GM23338 (cell line): ENCODE results near the gene GPR176. TPM values are rescaled to one million over a fixed set of nuclear protein-coding genes. Genes with fewer than 3 reads are reported as not detected.

ENCODE experiments used
- ATAC-seq: fragments of 200-7000 bp; cut with Tn5 transposase; 3 replicates; pipeline ENCODE4 v1.9.1; 2020
- DNase-seq: peaks from one replicate; pipeline ENCODE4 v3.0.0-alpha.2; 2015; ENCODE audit warnings: low spot score
- H2AFZ ChIP-seq: fragments of 200-600 bp; sonication (generic); 2 replicates; pipeline ENCODE4 v1.8.0; 2016; ENCODE audit warnings: antibody characterized with exemption, mild to moderate bottlenecking, moderate library complexity
- H3F3A ChIP-seq: fragments of 200-600 bp; sonication (generic); replicated peaks from 2 replicates; pipeline ENCODE4 v1.8.0; 2017; ENCODE audit warnings: antibody characterized with exemption, mixed run types, low read depth
- H3K27ac ChIP-seq: fragments of 200-600 bp; sonication (generic); 2 replicates; pipeline ENCODE4 v1.6.1; 2016; ENCODE audit warnings: low read depth
- H3K27me3 ChIP-seq: fragments of 200-600 bp; sonication (generic); 2 replicates; pipeline ENCODE4 v1.8.0; 2016; ENCODE audit warnings: mild to moderate bottlenecking, mixed run types, moderate library complexity; ENCODE audit not compliant: insufficient read depth
- H3K36me3 ChIP-seq: fragments of 200-600 bp; sonication (generic); 2 replicates; pipeline ENCODE4 v1.8.0; 2016; ENCODE audit warnings: mild to moderate bottlenecking; ENCODE audit not compliant: insufficient read depth
- H3K4me1 ChIP-seq: fragments of 200-600 bp; sonication (generic); 2 replicates; pipeline ENCODE4 v1.8.0; 2016; ENCODE audit warnings: mild to moderate bottlenecking, moderate library complexity; ENCODE audit not compliant: insufficient read depth
- H3K4me2 ChIP-seq: fragments of 200-600 bp; sonication (generic); 2 replicates; pipeline ENCODE4 v1.7.1; 2017; ENCODE audit warnings: mixed run types
- H3K4me3 ChIP-seq: fragments of 200-600 bp; sonication (generic); 2 replicates; pipeline ENCODE4 v1.6.1; 2016; ENCODE audit warnings: mixed run types
- H3K79me2 ChIP-seq: fragments of 200-600 bp; sonication (generic); replicated peaks from 2 replicates; pipeline ENCODE4 v1.8.0; 2017; ENCODE audit warnings: mild to moderate bottlenecking; ENCODE audit not compliant: insufficient read depth
- H3K9me2 ChIP-seq: fragments of 200-600 bp; sonication (generic); 2 replicates; pipeline ENCODE4 v1.8.0; 2017; ENCODE audit not compliant: insufficient read depth
- H4K20me1 ChIP-seq: fragments of 200-600 bp; sonication (generic); replicated peaks from 2 replicates; pipeline ENCODE4 v1.8.0; 2017; ENCODE audit warnings: mild to moderate bottlenecking; ENCODE audit not compliant: insufficient read depth
- H3K27ac Mint-ChIP-seq: 2 replicates; pipeline ENCODE4 v1.8.0; 2020; ENCODE audit warnings: inconsistent platforms, mild to moderate bottlenecking, moderate library complexity, mixed read lengths
- H3K27me3 Mint-ChIP-seq: 3 replicates; pipeline ENCODE4 v1.8.0; 2022; ENCODE audit warnings: low read depth, mild to moderate bottlenecking, moderate library complexity, mixed read lengths, inconsistent platforms; ENCODE audit not compliant: insufficient read depth, poor library complexity
- H3K36me3 Mint-ChIP-seq: 3 replicates; pipeline ENCODE4 v1.8.0; 2021; ENCODE audit warnings: low read depth, mild to moderate bottlenecking, inconsistent platforms, moderate library complexity, mixed read lengths
- H3K4me1 Mint-ChIP-seq: 3 replicates; pipeline ENCODE4 v1.8.0; 2020; ENCODE audit warnings: mild to moderate bottlenecking, inconsistent platforms, mixed read lengths
- H3K4me3 Mint-ChIP-seq: 3 replicates; pipeline ENCODE4 v1.8.0; 2021; ENCODE audit warnings: moderate library complexity, mild to moderate bottlenecking, inconsistent platforms, mixed read lengths
- H3K9me3 Mint-ChIP-seq: 3 replicates; pipeline ENCODE4 v1.8.0; 2020; ENCODE audit warnings: moderate library complexity, mild to moderate bottlenecking, inconsistent platforms, mixed read lengths
- CREB1 ChIP-seq: fragments of 250-450 bp; sonication (Bioruptor Pico); IDR thresholded peaks from 2 replicates; pipeline ENCODE4 v1.5.0; 2020; ENCODE audit warnings: low read depth, mild to moderate bottlenecking, moderate library complexity
- NANOG ChIP-seq: IDR thresholded peaks from 2 replicates; pipeline ENCODE4 v1.6.1; 2016; ENCODE audit warnings: antibody characterized with exemption, borderline replicate concordance
- POLR2AphosphoS5 ChIP-seq: IDR thresholded peaks from 2 replicates; pipeline ENCODE4 v1.6.1; 2016; ENCODE audit warnings: antibody characterized with exemption, low read depth
- polyA plus RNA-seq: library from polyadenylated mRNA; unstranded; fragments of >200 nt; fragmentation: Nextera tagmentation; extraction: Ambion mirVana; gene quantifications from 2 replicates; pipeline ENCODE4 v1.2.1, GENCODE V29; 2016
- total RNA-seq: library from RNA; depleted of rRNA; stranded (reverse); fragments of >200 nt; shearing (Covaris generic); gene quantifications from 2 replicates; pipeline ENCODE4 v1.2.3, GENCODE V29; 2014
- TF ChIP-seq, protein P1 (sequence below), 2 experiments: fragments of 200-600 bp in 1 of 2; sonication (generic) in 1 of 2; conservative IDR thresholded peaks; 2 replicates each; pipeline versions ENCODE4 v1.5.1 to v1.6.1; 2016 to 2017; ENCODE audit warnings: antibody characterized with exemption in 2 of 2, low read depth in 2 of 2, mild to moderate bottlenecking in 2 of 2, moderate library complexity in 1 of 2
- TF ChIP-seq, protein P2 (sequence below): IDR thresholded peaks from 2 replicates; pipeline ENCODE4 v1.6.1; 2016; ENCODE audit warnings: antibody characterized with exemption
- TF ChIP-seq, protein P3 (sequence below): IDR thresholded peaks from one replicate; pipeline ENCODE4 v1.6.1; 2018; ENCODE audit warnings: antibody characterized with exemption; ENCODE audit not compliant: unreplicated experiment

Gene GPR176
- total and polyA plus RNA-seq, 2 experiments from 2014 or later, result 60.0 to 248 TPM

DNA sequence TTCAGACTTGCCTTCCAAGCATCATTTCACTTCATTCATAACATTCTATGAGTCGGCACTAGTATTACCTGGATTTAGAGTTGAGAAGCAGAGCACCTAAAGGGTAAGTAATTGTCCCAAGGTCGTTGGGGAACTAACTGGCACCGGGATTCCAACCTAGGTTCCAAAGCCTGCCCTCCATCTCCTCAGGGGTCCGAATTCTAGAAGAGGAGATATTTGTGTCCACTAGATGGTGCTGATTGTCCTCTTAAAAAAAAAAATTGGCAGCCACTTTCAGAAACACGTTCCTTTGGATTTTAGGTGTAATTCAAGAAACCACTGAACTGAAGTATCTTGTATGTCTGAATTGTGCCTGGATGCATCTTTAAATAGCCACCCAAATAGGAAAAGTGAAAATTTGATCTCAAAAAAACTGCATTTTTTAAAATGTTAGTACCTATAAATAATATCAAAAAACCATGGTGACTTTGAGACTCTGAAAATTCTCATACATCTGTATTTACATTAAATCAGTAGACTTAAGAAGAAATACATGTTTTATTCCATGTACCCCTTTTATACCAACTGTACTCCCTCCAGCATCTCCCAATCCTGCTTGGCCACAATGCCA, 133.5 kb downstream of the GPR176 start:
- no peak overlapping the region for H3K4me3 Mint-ChIP-seq
- peak overlapping the region; percentile 47; the same call in 1 of the 2 replicates for H3K27ac ChIP-seq
- H3K27me3 Mint-ChIP-seq, result peaks cover 2% of the 10 kb centered on the region
- H3K9me3 Mint-ChIP-seq, result no peaks in the 10 kb centered on the region; the same call in 2 of the 3 replicates
- no peak overlapping the region for H3K4me2 ChIP-seq
- H3K4me1 ChIP-seq, result peaks cover 64% of the 10 kb centered on the region
- H4K20me1 ChIP-seq, result no peaks in the 10 kb centered on the region
- no peaks in the 10 kb centered on the region; the same call in 2 of the 3 replicates for H3K36me3 Mint-ChIP-seq
- H3K9me2 ChIP-seq, result no peaks in the 10 kb centered on the region
- peaks cover 71% of the 10 kb centered on the region for H3K4me1 Mint-ChIP-seq
- TF ChIP-seq, protein P1, sequence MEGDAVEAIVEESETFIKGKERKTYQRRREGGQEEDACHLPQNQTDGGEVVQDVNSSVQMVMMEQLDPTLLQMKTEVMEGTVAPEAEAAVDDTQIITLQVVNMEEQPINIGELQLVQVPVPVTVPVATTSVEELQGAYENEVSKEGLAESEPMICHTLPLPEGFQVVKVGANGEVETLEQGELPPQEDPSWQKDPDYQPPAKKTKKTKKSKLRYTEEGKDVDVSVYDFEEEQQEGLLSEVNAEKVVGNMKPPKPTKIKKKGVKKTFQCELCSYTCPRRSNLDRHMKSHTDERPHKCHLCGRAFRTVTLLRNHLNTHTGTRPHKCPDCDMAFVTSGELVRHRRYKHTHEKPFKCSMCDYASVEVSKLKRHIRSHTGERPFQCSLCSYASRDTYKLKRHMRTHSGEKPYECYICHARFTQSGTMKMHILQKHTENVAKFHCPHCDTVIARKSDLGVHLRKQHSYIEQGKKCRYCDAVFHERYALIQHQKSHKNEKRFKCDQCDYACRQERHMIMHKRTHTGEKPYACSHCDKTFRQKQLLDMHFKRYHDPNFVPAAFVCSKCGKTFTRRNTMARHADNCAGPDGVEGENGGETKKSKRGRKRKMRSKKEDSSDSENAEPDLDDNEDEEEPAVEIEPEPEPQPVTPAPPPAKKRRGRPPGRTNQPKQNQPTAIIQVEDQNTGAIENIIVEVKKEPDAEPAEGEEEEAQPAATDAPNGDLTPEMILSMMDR (conservative IDR thresholded peaks at IDR 0.05; ENCODE audit: low read depth in 2 of 2), result peak; percentile 68 to 74
- TF ChIP-seq NANOG, result no peak
- peak overlapping the region; percentile 89; the same call in 1 of the 2 replicates for H3K27ac Mint-ChIP-seq
- no peak overlapping the region for H2AFZ ChIP-seq
- H3K36me3 ChIP-seq, result no peaks in the 10 kb centered on the region
- H3K4me3 ChIP-seq, result no peak overlapping the region
- peak; percentile 93 for DNase-seq
- H3K27me3 ChIP-seq, result no peaks in the 10 kb centered on the region
- ATAC-seq, result peak; percentile 11
- no peaks in the 10 kb centered on the region; the same call in 1 of the 2 replicates for H3F3A ChIP-seq
- peaks cover 27% of the 10 kb centered on the region for H3K79me2 ChIP-seq

DNA sequence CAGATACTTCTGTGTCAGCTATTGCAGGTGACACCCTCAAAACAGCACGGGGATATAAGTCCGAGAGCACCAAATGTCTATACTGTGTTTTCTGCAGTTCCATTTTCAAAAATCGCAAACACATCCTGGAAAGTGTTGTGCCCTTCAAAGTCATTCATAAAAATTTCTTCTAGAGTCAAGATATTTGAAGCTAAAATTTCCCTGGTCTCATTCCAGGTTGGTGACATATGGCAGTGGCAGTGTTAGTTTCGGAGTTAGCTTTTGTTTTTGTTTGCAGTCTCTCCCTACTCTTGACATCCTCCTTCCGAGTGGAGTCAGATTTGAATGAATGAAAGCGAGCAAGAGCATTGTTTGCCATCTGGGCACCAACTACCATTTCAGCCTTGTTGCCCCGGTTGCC, 134.2 kb downstream of the GPR176 start:
- Histone ChIP-seq H2AFZ (no peak overlapping the region), H4K20me1 (no peaks in the 10 kb centered on the region), H3K27me3 (no peaks in the 10 kb centered on the region), H3F3A (no peaks in the 10 kb centered on the region; the same call in 1 of the 2 replicates), H3K79me2 (peaks cover 27% of the 10 kb centered on the region), H3K9me2 (no peaks in the 10 kb centered on the region), H3K4me2 (peak overlapping the region; percentile 94; the same call in 1 of the 2 replicates), H3K4me1 (peaks cover 64% of the 10 kb centered on the region), H3K4me3 (no peak overlapping the region), H3K27ac (peak overlapping the region; percentile 47), H3K36me3 (no peaks in the 10 kb centered on the region)
- TF ChIP-seq CREB1, result no peak
- TF ChIP-seq, protein P2, sequence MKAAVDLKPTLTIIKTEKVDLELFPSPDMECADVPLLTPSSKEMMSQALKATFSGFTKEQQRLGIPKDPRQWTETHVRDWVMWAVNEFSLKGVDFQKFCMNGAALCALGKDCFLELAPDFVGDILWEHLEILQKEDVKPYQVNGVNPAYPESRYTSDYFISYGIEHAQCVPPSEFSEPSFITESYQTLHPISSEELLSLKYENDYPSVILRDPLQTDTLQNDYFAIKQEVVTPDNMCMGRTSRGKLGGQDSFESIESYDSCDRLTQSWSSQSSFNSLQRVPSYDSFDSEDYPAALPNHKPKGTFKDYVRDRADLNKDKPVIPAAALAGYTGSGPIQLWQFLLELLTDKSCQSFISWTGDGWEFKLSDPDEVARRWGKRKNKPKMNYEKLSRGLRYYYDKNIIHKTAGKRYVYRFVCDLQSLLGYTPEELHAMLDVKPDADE, result no peak
- H3K4me3 Mint-ChIP-seq, result peak overlapping the region; percentile 78
- peaks cover 72% of the 10 kb centered on the region for H3K4me1 Mint-ChIP-seq
- no peak for ATAC-seq
- H3K9me3 Mint-ChIP-seq, result no peaks in the 10 kb centered on the region; the same call in 2 of the 3 replicates
- DNase-seq, result no peak
- H3K27ac Mint-ChIP-seq, result peak overlapping the region; percentile 55; the same call in 1 of the 2 replicates
- H3K36me3 Mint-ChIP-seq, result no peaks in the 10 kb centered on the region; the same call in 2 of the 3 replicates
- H3K27me3 Mint-ChIP-seq, result peaks cover 2% of the 10 kb centered on the region

DNA sequence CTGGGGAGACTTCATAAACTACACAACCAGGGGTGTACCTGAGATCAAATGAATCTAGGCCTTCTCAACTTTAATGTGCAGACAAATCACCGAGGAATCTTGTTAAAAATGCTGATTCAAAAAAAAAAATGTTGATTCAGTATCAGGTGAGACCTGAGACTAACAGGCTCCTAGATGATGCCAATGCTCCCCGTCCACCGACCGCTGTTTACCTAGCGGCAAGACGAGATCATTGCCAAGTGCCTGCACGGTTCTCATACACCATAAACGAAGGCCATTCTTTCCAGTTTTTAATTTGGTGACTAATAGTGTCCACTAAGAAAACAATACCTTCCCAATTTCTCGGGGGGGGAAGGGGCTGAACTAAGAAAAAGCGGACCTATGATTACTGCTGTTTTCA, 134.9 kb downstream of the GPR176 start:
- Histone ChIP-seq H3K79me2 (peaks cover 27% of the 10 kb centered on the region), H3K36me3 (no peaks in the 10 kb centered on the region), H3K27ac (peak overlapping the region; percentile 47; the same call in 1 of the 2 replicates), H4K20me1 (no peaks in the 10 kb centered on the region), H2AFZ (no peak overlapping the region), H3K4me2 (peak overlapping the region; percentile 94), H3K4me1 (peaks cover 64% of the 10 kb centered on the region), H3K9me2 (no peaks in the 10 kb centered on the region), H3K4me3 (peak overlapping the region; percentile 8), H3F3A (no peaks in the 10 kb centered on the region; the same call in 1 of the 2 replicates), H3K27me3 (no peaks in the 10 kb centered on the region)
- DNase-seq (no peak), ATAC-seq (no peak)
- Mint-ChIP-seq H3K4me3 (peak overlapping the region; percentile 78), H3K27ac (peak overlapping the region; percentile 49; the same call in 1 of the 2 replicates), H3K36me3 (no peaks in the 10 kb centered on the region; the same call in 2 of the 3 replicates), H3K27me3 (peaks cover 2% of the 10 kb centered on the region), H3K4me1 (peaks cover 69% of the 10 kb centered on the region), H3K9me3 (no peaks in the 10 kb centered on the region; the same call in 2 of the 3 replicates)
- TF ChIP-seq POLR2AphosphoS5, result no peak
- TF ChIP-seq, protein P3, sequence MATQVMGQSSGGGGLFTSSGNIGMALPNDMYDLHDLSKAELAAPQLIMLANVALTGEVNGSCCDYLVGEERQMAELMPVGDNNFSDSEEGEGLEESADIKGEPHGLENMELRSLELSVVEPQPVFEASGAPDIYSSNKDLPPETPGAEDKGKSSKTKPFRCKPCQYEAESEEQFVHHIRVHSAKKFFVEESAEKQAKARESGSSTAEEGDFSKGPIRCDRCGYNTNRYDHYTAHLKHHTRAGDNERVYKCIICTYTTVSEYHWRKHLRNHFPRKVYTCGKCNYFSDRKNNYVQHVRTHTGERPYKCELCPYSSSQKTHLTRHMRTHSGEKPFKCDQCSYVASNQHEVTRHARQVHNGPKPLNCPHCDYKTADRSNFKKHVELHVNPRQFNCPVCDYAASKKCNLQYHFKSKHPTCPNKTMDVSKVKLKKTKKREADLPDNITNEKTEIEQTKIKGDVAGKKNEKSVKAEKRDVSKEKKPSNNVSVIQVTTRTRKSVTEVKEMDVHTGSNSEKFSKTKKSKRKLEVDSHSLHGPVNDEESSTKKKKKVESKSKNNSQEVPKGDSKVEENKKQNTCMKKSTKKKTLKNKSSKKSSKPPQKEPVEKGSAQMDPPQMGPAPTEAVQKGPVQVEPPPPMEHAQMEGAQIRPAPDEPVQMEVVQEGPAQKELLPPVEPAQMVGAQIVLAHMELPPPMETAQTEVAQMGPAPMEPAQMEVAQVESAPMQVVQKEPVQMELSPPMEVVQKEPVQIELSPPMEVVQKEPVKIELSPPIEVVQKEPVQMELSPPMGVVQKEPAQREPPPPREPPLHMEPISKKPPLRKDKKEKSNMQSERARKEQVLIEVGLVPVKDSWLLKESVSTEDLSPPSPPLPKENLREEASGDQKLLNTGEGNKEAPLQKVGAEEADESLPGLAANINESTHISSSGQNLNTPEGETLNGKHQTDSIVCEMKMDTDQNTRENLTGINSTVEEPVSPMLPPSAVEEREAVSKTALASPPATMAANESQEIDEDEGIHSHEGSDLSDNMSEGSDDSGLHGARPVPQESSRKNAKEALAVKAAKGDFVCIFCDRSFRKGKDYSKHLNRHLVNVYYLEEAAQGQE, result no peak
